DOHH2 (cell line): ENCODE measurements around the gene PTPN14.

Experiments
- H3F3A ChIP-seq: fragments of 200-600 bp; sonication (generic), shearing (Covaris generic); 2 replicates; pipeline ENCODE4 v1.6.0; 2016; ENCODE audit warnings: antibody characterized with exemption, mild to moderate bottlenecking; ENCODE audit not compliant: control insufficient read depth, insufficient read depth
- H3K27ac ChIP-seq: fragments of 200-600 bp; sonication (generic); 2 replicates; pipeline ENCODE4 v1.5.1; 2014; ENCODE audit warnings: low read depth, mild to moderate bottlenecking, low read length, moderate library complexity
- H3K27me3 ChIP-seq: fragments of 200-600 bp; sonication (generic); 2 replicates; pipeline ENCODE4 v1.6.1; 2014; ENCODE audit warnings: mild to moderate bottlenecking, low read length, mixed read lengths; ENCODE audit not compliant: control insufficient read depth
- H3K36me3 ChIP-seq: fragments of 200-600 bp; sonication (generic); 2 replicates; pipeline ENCODE4 v1.6.1; 2014; ENCODE audit warnings: mild to moderate bottlenecking, low read length, moderate library complexity, mixed read lengths; ENCODE audit not compliant: control insufficient read depth
- H3K4me1 ChIP-seq: fragments of 200-600 bp; sonication (generic); 2 replicates; pipeline ENCODE4 v1.6.1; 2014; ENCODE audit warnings: mild to moderate bottlenecking, low read length, mixed read lengths; ENCODE audit not compliant: control insufficient read depth
- H3K4me2 ChIP-seq: fragments of 200-600 bp; sonication (generic); 2 replicates; pipeline ENCODE4 v1.6.0; 2014; ENCODE audit warnings: mild to moderate bottlenecking, low read length, moderate library complexity
- H3K4me3 ChIP-seq: fragments of 200-600 bp; sonication (generic); 2 replicates; pipeline ENCODE4 v1.5.1; 2014; ENCODE audit warnings: mild to moderate bottlenecking, low read length, mixed read lengths
- H3K79me2 ChIP-seq: fragments of 200-600 bp; sonication (generic); 2 replicates; pipeline ENCODE4 v1.6.1; 2014; ENCODE audit warnings: mild to moderate bottlenecking, low read length, mixed read lengths; ENCODE audit not compliant: control insufficient read depth
- H3K9me2 ChIP-seq: fragments of 200-600 bp; sonication (generic); replicated peaks from 2 replicates; pipeline ENCODE4 v1.6.1; 2014; ENCODE audit warnings: mild to moderate bottlenecking, low read length, mixed read lengths; ENCODE audit not compliant: control insufficient read depth
- H3K9me3 ChIP-seq: fragments of 200-600 bp; sonication (generic); 2 replicates; pipeline ENCODE4 v1.6.1; 2014; ENCODE audit warnings: antibody characterized with exemption, low read length, mixed read lengths; ENCODE audit not compliant: control insufficient read depth, insufficient read depth
- H4K20me1 ChIP-seq: fragments of 200-600 bp; sonication (generic); 2 replicates; pipeline ENCODE4 v1.6.0; 2014; ENCODE audit warnings: low read depth, mild to moderate bottlenecking, antibody characterized with exemption, low read length, moderate library complexity; ENCODE audit not compliant: control insufficient read depth, insufficient read depth
- CTCF ChIP-seq: fragments of 200-600 bp; sonication (generic); IDR thresholded peaks from one replicate; pipeline ENCODE4 v1.5.1; 2014; ENCODE audit warnings: antibody characterized with exemption, mild to moderate bottlenecking, low read depth, low read length; ENCODE audit not compliant: poor library complexity, severe bottlenecking
- EZH2phosphoT487 ChIP-seq: fragments of 200-600 bp; sonication (generic); IDR thresholded peaks from 2 replicates; pipeline ENCODE4 v1.6.1; 2017; ENCODE audit warnings: borderline replicate concordance, mild to moderate bottlenecking, antibody characterized with exemption, low read length, moderate library complexity, mixed read lengths

Gene PTPN14

GRCh38 chr1:214499732-214500131 is 51.7 kb downstream of the PTPN14 start:
- H3K4me1 ChIP-seq, result no peaks in the 10 kb centered on the region
- no peaks in the 10 kb centered on the region for H3F3A ChIP-seq
- no peak overlapping the region for H3K4me2 ChIP-seq
- no peaks in the 10 kb centered on the region for H4K20me1 ChIP-seq
- H3K27me3 ChIP-seq, result no peaks in the 10 kb centered on the region
- no peaks in the 10 kb centered on the region for H3K9me3 ChIP-seq
- no peaks in the 10 kb centered on the region for H3K9me2 ChIP-seq
- no peak overlapping the region for H3K27ac ChIP-seq
- H3K4me3 ChIP-seq, result no peak overlapping the region
- no peak for TF ChIP-seq EZH2phosphoT487
- TF ChIP-seq CTCF, result no peak
- H3K36me3 ChIP-seq, result no peaks in the 10 kb centered on the region
- no peaks in the 10 kb centered on the region for H3K79me2 ChIP-seq

- TF ChIP-seq CTCF (no peak), EZH2phosphoT487 (no peak)
- H3K4me2 ChIP-seq, result no peak overlapping the region
- H3F3A ChIP-seq, result no peaks in the 10 kb centered on the region
- H4K20me1 ChIP-seq, result no peaks in the 10 kb centered on the region
- H3K4me1 ChIP-seq, result no peaks in the 10 kb centered on the region
- no peaks in the 10 kb centered on the region for H3K79me2 ChIP-seq
- no peaks in the 10 kb centered on the region for H3K9me2 ChIP-seq
- no peaks in the 10 kb centered on the region for H3K27me3 ChIP-seq
- H3K27ac ChIP-seq, result no peak overlapping the region
- H3K9me3 ChIP-seq, result no peaks in the 10 kb centered on the region
- H3K4me3 ChIP-seq, result no peak overlapping the region
- H3K36me3 ChIP-seq, result no peaks in the 10 kb centered on the region
These were observed 53.4 kb downstream of the PTPN14 start for GRCh38 chr1:214498021-214498420.

GRCh38 chr1:214496126-214496525 is 55.3 kb downstream of the PTPN14 start:
- H3K79me2 ChIP-seq, result no peaks in the 10 kb centered on the region

More at GRCh38 chr1:214496126-214496525, 55.3 kb downstream of the PTPN14 start:
- no peaks in the 10 kb centered on the region for H3K9me3 ChIP-seq
- no peak overlapping the region for H3K27ac ChIP-seq
- H3K36me3 ChIP-seq, result no peaks in the 10 kb centered on the region
- H3K27me3 ChIP-seq, result no peaks in the 10 kb centered on the region
- TF ChIP-seq CTCF (no peak), EZH2phosphoT487 (no peak)
- H3F3A ChIP-seq, result no peaks in the 10 kb centered on the region
- H3K4me3 ChIP-seq, result no peak overlapping the region
- H3K4me2 ChIP-seq, result no peak overlapping the region
- no peaks in the 10 kb centered on the region for H3K4me1 ChIP-seq
- no peaks in the 10 kb centered on the region for H4K20me1 ChIP-seq
- H3K9me2 ChIP-seq, result no peaks in the 10 kb centered on the region
